ENCODE results near the gene CD19.

GRCh38 chr16:28886945-28887344, 44.8 kb upstream of the CD19 start:
- no peak for TF ChIP-seq CTCF (IDR thresholded peaks at IDR 0.05)
- TF ChIP-seq POLR2A (IDR thresholded peaks at IDR 0.05): no peak
